Measurements from ENCODE around the gene PADI2. TPM values are rescaled to one million over a fixed set of nuclear protein-coding genes. Genes with fewer than 3 reads are reported as not detected.

Gene PADI2
- 0.04 and 0.50 TPM in 2 replicates for total RNA-seq (2014; rRNA removed; shearing (Covaris generic))

GRCh38 chr1:17119076-17119772, at the start of gene PADI2:
TSS of gene PADI2 (minus strand) at chr1:17119451. CDS start at chr1:17119371, 80 bp downstream.

GRCh38 chr1:17053685-17054410, 65.4 kb downstream of the PADI2 start, which contains the start of gene SDHB:
TSS of gene SDHB (minus strand) at chr1:17054032. CDS start at chr1:17054019, 13 bp downstream.

Other genes starting within 250 kb of the PADI2 start
- gene RNU1-2, start 223.5 kb downstream of the PADI2 start, total RNA-seq (2014; rRNA removed; shearing (Covaris generic)) = under 0.01 TPM in 2 replicates
- 29.3 and 33.2 TPM in 2 replicates for gene CROCC, start 197.5 kb downstream of the PADI2 start, total RNA-seq (2014; rRNA removed; shearing (Covaris generic))
- 118 and 131 TPM in 2 replicates for gene MFAP2, start 138.8 kb downstream of the PADI2 start, total RNA-seq (2014; rRNA removed; shearing (Covaris generic))
- gene ATP13A2, start 107.5 kb downstream of the PADI2 start, total RNA-seq (2014; rRNA removed; shearing (Covaris generic)) = 53.8 and 58.1 TPM in 2 replicates
- 187 and 217 TPM in 2 replicates for gene SDHB, start 65.4 kb downstream of the PADI2 start, total RNA-seq (2014; rRNA removed; shearing (Covaris generic))
- 0.23 TPM in 1 of 2 replicates, not detected in the other for gene PADI1, start 85.7 kb upstream of the PADI2 start, total RNA-seq (2014; rRNA removed; shearing (Covaris generic))
- gene PADI3, start 129.6 kb upstream of the PADI2 start, total RNA-seq (2014; rRNA removed; shearing (Covaris generic)) = 1.3 and 2.1 TPM in 2 replicates
- not detected in 2 replicates for gene PADI4, start 188.7 kb upstream of the PADI2 start, total RNA-seq (2014; rRNA removed; shearing (Covaris generic))

All from A375 (cell line).